GM12873 (cell line): ENCODE data around the gene TMEM54.

ENCODE experiments used
- CTCF ChIP-seq: IDR thresholded peaks from 2 replicates; pipeline ENCODE4 v1.5.1; 2012; ENCODE audit warnings: low read depth, mild to moderate bottlenecking, moderate library complexity, low read length, control low read depth; ENCODE audit not compliant: insufficient read depth; ENCODE audit errors: missing control alignments

TMEM54 gene

GRCh38 chr1:32868806-32869455 is 32.3 kb downstream of the TMEM54 start:
- no peak for TF ChIP-seq CTCF

- TF ChIP-seq CTCF: no peak
Observed at GRCh38 chr1:32868085-32868484, 33.1 kb downstream of the TMEM54 start.

GRCh38 chr1:32867671-32868070 is 33.5 kb downstream of the TMEM54 start:
- no peak for TF ChIP-seq CTCF

- no peak for TF ChIP-seq CTCF
Observed at GRCh38 chr1:32867151-32867550, 34.0 kb downstream of the TMEM54 start.

- no peak for TF ChIP-seq CTCF
Observed at GRCh38 chr1:32865639-32866405, 35.4 kb downstream of the TMEM54 start.

- TF ChIP-seq CTCF: no peak
Observed at GRCh38 chr1:32864375-32865019, 36.7 kb downstream of the TMEM54 start.

- no peak for TF ChIP-seq CTCF
Observed at GRCh38 chr1:32863881-32864245, 37.3 kb downstream of the TMEM54 start.
